Endodermal cell (in vitro differentiated cells): ENCODE data around the gene IPO11. TPM values are rescaled to one million over a fixed set of nuclear protein-coding genes. Genes with fewer than 3 reads are reported as not detected.
A peak's percentile ranks its signal among the peaks of the same experiment; 100 is the strongest.

Experiments
- DNase-seq: peaks from one replicate; pipeline ENCODE4 v3.0.0-alpha.2; 2017
- H3K27ac ChIP-seq: 2 replicates; pipeline ENCODE4 v1.5.1; 2013; ENCODE audit warnings: mild to moderate bottlenecking, low read depth, low read length, moderate library complexity
- H3K27me3 ChIP-seq: 2 replicates; pipeline ENCODE4 v1.6.1; 2013; ENCODE audit warnings: mild to moderate bottlenecking, low read length, moderate library complexity; ENCODE audit not compliant: insufficient read depth, control insufficient read depth, poor library complexity, severe bottlenecking
- H3K36me3 ChIP-seq: 2 replicates; pipeline ENCODE4 v1.7.0; 2013; ENCODE audit warnings: mild to moderate bottlenecking, low read length, moderate library complexity; ENCODE audit not compliant: control insufficient read depth, insufficient read depth
- H3K4me1 ChIP-seq: one replicate; pipeline ENCODE4 v1.7.0; 2013; ENCODE audit warnings: low read length; ENCODE audit not compliant: control insufficient read depth, insufficient read depth
- H3K4me3 ChIP-seq: 2 replicates; pipeline ENCODE4 v1.5.1; 2013; ENCODE audit warnings: mild to moderate bottlenecking, low read length, moderate library complexity
- H3K9ac ChIP-seq: 2 replicates; pipeline ENCODE4 v1.6.1; 2013; ENCODE audit warnings: mild to moderate bottlenecking, low read length, moderate library complexity; ENCODE audit not compliant: poor library complexity, severe bottlenecking; ENCODE audit errors: extremely low read depth
- H3K9me3 ChIP-seq: 2 replicates; pipeline ENCODE4 v1.6.1; 2013; ENCODE audit warnings: mild to moderate bottlenecking, low read length, moderate library complexity; ENCODE audit not compliant: control insufficient read depth
- H3K27ac Mint-ChIP-seq: 2 replicates; pipeline ENCODE4 v1.8.0; 2020; ENCODE audit warnings: mixed read lengths
- H3K27me3 Mint-ChIP-seq: 2 replicates; pipeline ENCODE4 v1.8.0; 2021; ENCODE audit warnings: mild to moderate bottlenecking, mixed read lengths; ENCODE audit not compliant: insufficient read depth
- H3K36me3 Mint-ChIP-seq: 2 replicates; pipeline ENCODE4 v1.8.0; 2020; ENCODE audit warnings: low read depth, mixed read lengths
- H3K4me1 Mint-ChIP-seq: 2 replicates; pipeline ENCODE4 v1.8.0; 2020; ENCODE audit warnings: mixed read lengths
- H3K4me3 Mint-ChIP-seq: 2 replicates; pipeline ENCODE4 v1.8.0; 2020; ENCODE audit warnings: mild to moderate bottlenecking, moderate library complexity, mixed read lengths
- H3K9me3 Mint-ChIP-seq: 2 replicates; pipeline ENCODE4 v1.8.0; 2020; ENCODE audit warnings: mild to moderate bottlenecking, mixed read lengths
- WGBS, 2 experiments: methylation state at CpG; one replicate each; pipeline versions ENCODE4 v1.1.5 to v1.1.7; 2013; ENCODE audit warnings: missing lambda C conversion rate in 2 of 2, mixed read lengths in 1 of 2; ENCODE audit not compliant: insufficient coverage in 1 of 2, insufficient read length in 1 of 2; 5-methylcytosine and 5-hydroxymethylcytosine counted together
- total RNA-seq, 2 donors: library from RNA; stranded (reverse); fragmentation: NEBNext Ultra II Directional in 1 of 2; extraction: Animal tissue kit (Norgen Biotek cat#: 25700) in 1 of 2; gene quantifications; 2 replicates in 1 of 2; 3 replicates in 1 of 2; pipeline ENCODE4 v1.2.1, GENCODE V29; 2021
- TF ChIP-seq, protein P1 (sequence below): fragments of 200-600 bp; sonication (generic); conservative IDR thresholded peaks from 2 replicates; pipeline ENCODE4 v1.5.0; 2021; ENCODE audit warnings: antibody characterized with exemption, mild to moderate bottlenecking

Gene IPO11
- total RNA-seq, 2 donors from 2014 or later: 51.6 to 55.8 TPM

DNA sequence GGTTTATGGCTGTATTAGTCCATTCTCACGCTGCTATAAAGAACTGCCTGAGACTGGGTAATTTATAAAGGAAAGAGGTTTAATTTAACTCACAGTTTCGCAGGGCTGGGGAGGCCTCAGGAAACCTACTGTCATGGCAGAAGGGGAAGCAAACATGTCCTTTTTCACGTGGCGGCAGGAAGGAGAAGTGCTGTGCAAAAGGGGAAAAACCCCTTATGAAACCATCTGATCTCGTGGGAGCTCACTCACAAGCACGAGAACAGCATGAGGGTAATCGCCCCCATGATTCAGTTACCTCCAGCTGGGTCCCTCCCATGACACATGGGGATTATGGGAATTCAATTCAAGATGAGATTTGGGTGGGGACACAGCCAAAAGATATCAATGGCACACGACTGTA is 180.0 kb downstream of the IPO11 start:
- Histone ChIP-seq H3K27ac (no peak overlapping the region), H3K4me1 (no peaks in the 10 kb centered on the region), H3K36me3 (peaks cover 18% of the 10 kb centered on the region), H3K27me3 (no peaks in the 10 kb centered on the region), H3K9me3 (no peaks in the 10 kb centered on the region), H3K4me3 (no peak overlapping the region), H3K9ac (no peak overlapping the region)
- H3K9me3 Mint-ChIP-seq: no peaks in the 10 kb centered on the region
- no peak overlapping the region for H3K27ac Mint-ChIP-seq
- TF ChIP-seq, protein P1, sequence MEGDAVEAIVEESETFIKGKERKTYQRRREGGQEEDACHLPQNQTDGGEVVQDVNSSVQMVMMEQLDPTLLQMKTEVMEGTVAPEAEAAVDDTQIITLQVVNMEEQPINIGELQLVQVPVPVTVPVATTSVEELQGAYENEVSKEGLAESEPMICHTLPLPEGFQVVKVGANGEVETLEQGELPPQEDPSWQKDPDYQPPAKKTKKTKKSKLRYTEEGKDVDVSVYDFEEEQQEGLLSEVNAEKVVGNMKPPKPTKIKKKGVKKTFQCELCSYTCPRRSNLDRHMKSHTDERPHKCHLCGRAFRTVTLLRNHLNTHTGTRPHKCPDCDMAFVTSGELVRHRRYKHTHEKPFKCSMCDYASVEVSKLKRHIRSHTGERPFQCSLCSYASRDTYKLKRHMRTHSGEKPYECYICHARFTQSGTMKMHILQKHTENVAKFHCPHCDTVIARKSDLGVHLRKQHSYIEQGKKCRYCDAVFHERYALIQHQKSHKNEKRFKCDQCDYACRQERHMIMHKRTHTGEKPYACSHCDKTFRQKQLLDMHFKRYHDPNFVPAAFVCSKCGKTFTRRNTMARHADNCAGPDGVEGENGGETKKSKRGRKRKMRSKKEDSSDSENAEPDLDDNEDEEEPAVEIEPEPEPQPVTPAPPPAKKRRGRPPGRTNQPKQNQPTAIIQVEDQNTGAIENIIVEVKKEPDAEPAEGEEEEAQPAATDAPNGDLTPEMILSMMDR: no peak
- no peak for DNase-seq
- no peak overlapping the region for H3K4me3 Mint-ChIP-seq
- WGBS, 2 experiments: 83 to 95% methylated on average over 3 to 8 of the region's 8 CpGs
- H3K27me3 Mint-ChIP-seq: no peaks in the 10 kb centered on the region
- peaks cover 18% of the 10 kb centered on the region for H3K4me1 Mint-ChIP-seq
- peaks cover 32% of the 10 kb centered on the region for H3K36me3 Mint-ChIP-seq

DNA sequence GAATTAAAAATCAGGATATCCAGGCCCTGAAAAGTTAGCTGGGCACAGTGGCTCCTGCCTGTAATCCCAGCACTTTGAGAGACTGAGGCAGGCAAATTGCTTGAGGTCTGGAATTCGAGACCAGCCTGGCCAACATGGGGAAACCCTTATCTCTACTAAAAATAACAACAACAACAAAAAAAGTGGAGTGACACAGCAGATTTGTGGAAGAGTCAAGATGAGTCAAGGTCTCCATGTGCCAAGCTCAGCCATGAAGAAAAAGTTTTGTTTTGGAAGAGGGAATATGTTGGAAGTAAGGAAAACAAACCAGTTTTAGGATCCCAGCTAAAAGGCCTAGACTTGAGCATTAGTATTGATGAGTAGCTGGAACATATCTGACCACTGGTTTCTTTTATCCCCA is 180.8 kb downstream of the IPO11 start:
- H3K27ac Mint-ChIP-seq: no peak overlapping the region
- Histone ChIP-seq H3K4me3 (no peak overlapping the region), H3K36me3 (peaks cover 13% of the 10 kb centered on the region), H3K4me1 (no peaks in the 10 kb centered on the region), H3K9ac (no peak overlapping the region), H3K9me3 (no peaks in the 10 kb centered on the region), H3K27ac (no peak overlapping the region), H3K27me3 (no peaks in the 10 kb centered on the region)
- TF ChIP-seq, protein P1: no peak
- H3K36me3 Mint-ChIP-seq: peaks cover 29% of the 10 kb centered on the region
- no peaks in the 10 kb centered on the region for H3K27me3 Mint-ChIP-seq
- DNase-seq: no peak
- peaks cover 18% of the 10 kb centered on the region for H3K4me1 Mint-ChIP-seq
- WGBS, 2 experiments: 100% methylated on average over 1 of the region's 1 CpG; no CpG with 5 or more reads in 1 of the 2 experiments
- no peak overlapping the region for H3K4me3 Mint-ChIP-seq
- H3K9me3 Mint-ChIP-seq: no peaks in the 10 kb centered on the region

DNA sequence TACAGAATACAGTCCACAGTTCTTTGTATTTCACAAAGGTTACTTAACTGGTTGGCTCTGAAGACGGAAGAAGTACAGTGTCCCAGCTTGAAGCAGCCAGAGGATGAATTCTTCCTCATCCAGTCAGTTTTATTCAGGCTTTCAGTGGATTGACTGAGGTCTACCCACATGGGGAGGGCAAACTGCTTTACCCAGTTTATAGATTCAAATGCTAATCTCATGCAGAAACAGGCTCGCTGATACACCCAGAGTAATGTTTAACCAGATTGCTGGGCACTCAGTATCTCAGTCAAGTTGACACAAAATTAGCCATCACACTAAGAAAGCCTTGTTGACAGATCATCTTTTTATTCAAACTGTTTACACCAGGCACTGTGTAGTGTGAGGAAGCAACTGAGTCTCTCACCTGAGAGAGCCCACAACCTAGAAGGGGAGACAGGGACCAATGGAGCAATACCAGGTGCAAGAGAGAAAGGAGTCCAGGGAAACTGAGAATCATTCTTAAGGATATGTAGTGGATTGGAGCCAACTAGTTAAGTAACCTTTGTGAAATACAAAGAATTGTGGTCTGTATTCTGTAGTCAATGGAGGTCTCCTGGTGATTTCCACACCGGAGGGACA is 181.9 kb downstream of the IPO11 start:
- no peaks in the 10 kb centered on the region for H3K27me3 Mint-ChIP-seq
- no peaks in the 10 kb centered on the region for H3K4me1 ChIP-seq
- H3K27ac Mint-ChIP-seq: peak overlapping the region; percentile 0
- H3K9me3 ChIP-seq: no peaks in the 10 kb centered on the region
- H3K9me3 Mint-ChIP-seq: no peaks in the 10 kb centered on the region
- TF ChIP-seq, protein P1: no peak
- no peak overlapping the region for H3K4me3 ChIP-seq
- DNase-seq: no peak
- no peak overlapping the region for H3K27ac ChIP-seq
- H3K36me3 Mint-ChIP-seq: peaks cover 20% of the 10 kb centered on the region
- no peak overlapping the region for H3K4me3 Mint-ChIP-seq
- peaks cover 18% of the 10 kb centered on the region for H3K4me1 Mint-ChIP-seq
- no peaks in the 10 kb centered on the region for H3K27me3 ChIP-seq
- H3K36me3 ChIP-seq: peaks cover 13% of the 10 kb centered on the region
- H3K9ac ChIP-seq: no peak overlapping the region
- 79 to 87% methylated on average over 2 to 3 of the region's 3 CpGs for WGBS, 2 experiments
